NCI-H2081 treated with DMSO at 0.1 percent for 48 hours (cell line): ENCODE data around the gene AACS.
"Not testable (repeated sequence)": the region's sequence is repeated elsewhere in the genome, so short reads cannot be mapped to it uniquely, and the experiment has no call there.

ENCODE experiments used
- DNase-seq: peaks from one replicate; lab custom pipeline; 2025; lab: John Stamatoyannopoulos, UW

AACS gene

DNA sequence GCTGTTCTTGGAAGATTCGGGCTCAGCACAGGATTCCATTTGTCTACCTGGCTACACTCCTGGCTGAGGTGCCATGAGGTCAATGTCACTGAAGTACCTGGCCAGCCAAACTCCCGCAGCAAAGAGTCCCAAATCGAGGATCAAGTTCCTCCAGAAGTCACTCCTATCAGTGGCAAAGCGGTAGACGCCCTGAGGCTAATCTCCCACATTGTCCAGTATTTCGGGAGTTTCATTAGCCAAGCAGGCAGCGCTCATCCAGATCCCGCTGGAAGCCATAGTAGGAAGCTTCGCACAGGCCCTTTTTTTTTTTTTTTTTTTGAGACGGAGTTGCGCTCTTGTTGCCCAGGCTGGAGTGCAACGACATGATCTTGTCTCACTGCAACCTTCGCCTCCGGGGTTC is 8.9 kb upstream of the AACS start:
- no peak for DNase-seq

DNA sequence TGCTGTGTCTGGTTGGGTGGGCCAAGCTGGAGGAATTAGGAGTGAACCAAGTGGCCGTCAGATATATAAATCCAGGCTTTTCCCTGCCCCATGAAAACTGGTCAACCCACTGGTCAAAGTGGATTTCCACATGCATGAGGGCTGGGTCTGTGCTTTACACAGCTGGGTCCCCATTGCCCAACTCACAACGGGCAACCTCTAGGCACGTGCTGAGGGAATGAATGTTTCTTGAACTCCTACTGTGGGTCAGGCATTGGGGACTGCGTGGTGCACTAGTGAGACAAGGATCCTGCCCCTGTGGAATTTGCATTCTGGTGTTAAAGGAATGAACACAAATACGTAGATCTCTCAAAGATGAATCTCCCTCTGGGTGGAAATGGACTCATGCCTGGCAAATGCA is 7.5 kb upstream of the AACS start:
- DNase-seq: no peak

DNA sequence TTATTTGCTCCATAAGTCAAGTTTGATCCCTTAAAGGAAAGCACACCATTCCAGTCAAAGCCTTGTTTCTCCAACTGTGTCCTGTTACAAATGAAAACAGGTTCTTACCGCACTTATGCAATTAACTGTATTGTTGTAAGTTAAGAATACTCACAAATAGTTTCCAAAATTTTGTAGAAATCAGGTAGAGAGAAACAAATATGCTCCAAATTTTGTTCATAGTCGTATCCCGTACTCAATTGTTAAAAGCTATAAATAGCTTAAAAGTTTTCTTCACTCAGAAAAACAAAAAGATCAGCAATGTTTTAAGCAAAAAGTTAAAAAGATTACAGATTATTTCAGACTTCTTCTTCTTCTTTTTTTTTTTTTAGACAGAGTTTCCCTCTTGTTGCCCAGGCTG is 4.0 kb upstream of the AACS start:
- no peak for DNase-seq

DNA sequence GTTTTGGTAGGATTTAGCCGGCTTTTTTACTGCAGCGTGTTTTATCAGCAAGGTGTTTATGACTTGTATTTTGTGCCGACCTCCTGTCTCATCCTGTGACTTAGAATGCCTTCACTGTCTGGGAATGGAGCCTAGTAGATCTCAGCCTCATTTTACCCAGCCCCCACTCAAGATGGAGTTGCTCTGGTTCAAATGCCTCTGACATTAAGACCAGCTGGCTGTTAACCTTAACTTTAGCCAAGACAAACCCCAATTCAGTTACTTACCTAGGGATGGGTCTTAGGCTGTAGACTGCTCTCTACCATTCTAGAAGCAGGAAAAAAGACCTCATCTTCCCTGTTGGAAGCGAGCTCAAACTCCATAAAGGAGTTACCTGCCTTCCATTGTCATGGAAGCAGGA is 1.7 kb upstream of the AACS start:
- DNase-seq: not testable (repeated sequence)

DNA sequence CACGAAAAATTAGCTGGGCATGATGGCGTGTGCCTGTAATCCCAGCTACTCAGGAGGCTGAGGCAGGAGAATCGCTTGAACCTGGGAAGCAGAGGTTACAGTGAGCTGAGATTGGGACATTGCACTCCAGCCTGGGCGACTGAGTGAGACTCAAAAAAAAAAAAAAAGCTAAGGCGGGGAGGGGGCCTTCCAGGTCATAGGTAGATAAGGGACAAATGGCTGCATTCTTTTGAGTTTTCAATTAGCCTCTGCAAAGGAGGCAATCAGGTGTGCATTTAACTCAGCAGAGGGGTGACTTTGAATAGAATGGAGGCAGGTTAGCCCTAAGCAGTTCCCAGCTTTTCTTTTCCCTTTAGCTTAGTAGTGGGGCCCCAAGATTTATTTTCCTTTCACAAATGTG is 743 bp upstream of the AACS start:
- no peak for DNase-seq

DNA sequence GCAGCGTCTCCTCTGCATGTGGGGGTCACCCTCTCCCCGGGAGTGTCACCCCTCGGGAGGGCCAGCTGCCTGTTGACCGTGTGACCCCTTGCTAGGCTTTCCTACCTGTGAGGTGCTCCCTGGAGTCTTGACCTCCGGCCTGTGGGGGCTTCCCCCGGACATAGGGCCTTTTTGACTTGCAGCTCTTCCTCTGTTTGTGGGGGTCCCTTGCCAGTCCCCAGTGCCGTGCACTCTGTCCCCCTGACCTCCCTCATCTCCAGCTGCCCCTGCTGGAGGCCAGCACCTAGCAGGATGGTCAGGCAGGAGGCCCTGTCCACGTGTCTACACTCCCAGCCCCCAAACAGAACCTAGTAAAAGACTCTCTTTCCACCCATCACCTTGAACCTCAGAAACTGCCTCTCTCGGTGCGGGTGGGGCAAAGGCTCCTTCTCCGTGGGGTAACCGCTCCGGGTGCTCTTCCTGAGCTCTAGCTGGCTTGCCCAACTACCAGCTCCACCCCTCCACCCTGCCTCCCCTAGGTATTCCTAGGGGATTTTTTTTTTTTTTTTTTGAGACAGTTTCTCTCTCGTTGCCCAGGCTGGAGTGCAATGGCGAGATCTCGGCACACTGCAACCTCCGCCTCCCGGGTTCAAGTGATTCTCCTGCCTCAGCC is 810 bp downstream of the AACS start:
- DNase-seq: no peak

DNA sequence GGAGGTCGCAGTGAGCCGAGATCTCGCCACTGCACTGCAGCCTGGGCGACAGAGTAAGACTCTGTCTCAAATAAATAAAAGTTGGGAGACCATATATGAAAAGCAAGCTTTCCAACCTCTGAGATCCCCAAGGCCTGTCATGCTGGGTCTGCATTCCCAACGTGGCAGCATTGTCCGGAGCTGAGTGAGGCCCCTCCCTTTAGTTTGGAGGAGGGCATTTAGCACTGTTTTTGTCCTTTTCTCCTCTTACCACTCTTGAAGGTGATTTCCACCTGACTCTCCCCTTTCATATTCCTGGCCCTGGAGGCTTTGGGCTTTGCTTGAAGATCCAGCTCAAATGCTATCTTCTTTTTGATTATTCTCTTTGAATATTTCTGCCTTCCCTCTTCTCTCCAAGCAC is 3.2 kb downstream of the AACS start:
- DNase-seq: no peak

DNA sequence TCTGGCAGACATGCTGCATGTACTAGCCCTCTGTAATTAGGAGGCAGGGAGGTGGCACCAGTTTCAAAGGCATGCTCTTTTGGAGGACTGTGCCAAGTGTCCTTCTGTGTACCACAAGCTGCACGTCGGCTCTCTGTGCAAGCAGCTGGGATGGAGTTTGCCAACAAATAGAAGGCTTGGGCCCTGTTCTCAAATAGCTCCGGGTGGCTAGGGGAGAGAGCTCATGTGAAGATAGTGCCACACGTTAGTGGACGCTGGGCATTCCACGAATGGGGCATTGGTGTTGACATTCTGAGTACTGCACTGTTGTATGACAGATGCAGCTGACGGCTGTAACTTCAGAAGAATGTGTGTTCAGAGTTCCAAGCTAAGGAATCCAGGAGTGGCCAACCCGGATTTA is 4.4 kb downstream of the AACS start:
- DNase-seq: no peak

DNA sequence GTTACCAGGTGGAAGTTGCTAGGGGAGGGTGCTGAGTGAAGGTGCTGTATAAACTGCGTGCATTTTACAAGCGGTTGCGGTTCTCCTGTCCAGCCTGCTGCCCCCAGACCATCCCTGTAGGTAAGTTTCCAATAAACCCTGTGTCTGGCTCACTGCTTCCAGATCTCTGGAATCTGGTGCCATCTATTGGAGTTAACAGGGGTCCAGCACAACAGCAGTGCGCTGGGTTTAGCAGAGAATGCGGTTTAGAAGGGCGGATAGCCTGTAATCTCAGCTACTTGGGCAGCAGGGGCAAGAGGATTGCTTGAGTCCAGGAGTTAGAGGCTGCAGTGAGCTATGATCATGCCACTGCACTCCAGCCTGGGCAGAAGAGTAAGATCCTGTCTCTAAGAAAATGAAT is 4.9 kb downstream of the AACS start:
- no peak for DNase-seq

DNA sequence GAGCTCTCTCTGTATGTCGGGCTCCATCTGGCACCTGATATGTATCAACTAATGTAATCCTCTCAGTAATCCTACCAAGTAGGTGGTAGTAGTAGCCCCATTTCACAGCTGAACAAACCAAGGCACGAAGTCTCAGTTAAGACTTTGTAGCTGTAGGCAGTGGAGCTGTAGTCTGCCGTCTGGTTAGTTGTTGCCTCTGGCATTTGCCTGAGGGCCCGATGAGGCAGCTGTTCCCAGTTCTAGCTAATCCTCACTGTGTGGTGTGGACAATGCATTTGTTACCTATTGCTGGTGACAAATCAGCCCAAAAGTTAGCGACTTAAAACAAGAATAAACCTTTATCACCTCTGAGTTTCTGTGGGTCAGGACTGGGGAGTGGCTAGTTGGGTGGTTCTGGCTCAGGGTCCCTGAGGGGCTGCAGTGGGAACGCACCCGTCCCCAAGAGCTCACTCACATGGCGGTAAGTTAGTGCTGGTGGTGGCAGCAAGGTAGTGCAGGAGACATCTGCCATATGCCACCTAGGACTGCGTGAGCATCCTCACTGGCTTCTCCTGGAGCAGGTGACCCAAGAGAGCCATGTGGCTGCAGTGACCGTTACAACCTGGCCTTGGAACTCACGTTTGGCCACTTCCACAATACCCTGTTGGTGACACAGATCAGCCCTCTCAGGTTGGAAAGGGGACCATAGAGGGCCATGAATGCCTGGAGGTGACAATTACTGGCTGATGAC is 5.6 kb downstream of the AACS start:
- no peak for DNase-seq

DNA sequence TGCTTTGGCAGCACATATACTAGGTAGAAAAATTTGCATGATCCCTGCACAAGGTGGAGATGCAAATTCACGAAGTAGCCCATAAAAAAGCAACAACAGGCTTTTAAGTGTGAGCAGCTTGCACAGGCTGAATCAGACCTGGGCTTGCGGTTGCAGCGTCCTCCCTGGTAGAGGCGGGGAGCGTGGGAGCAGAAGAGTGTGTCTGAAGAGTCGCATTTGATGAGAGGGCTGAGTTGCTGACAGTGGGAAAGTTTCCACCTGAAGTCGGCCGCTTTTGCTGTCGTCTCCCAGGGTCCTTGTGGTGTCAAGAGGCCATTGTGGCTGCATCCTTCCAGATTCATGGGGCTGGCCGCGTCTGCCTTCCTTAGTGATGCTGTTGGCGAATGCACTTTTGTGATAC is 6.2 kb downstream of the AACS start:
- DNase-seq: no peak

DNA sequence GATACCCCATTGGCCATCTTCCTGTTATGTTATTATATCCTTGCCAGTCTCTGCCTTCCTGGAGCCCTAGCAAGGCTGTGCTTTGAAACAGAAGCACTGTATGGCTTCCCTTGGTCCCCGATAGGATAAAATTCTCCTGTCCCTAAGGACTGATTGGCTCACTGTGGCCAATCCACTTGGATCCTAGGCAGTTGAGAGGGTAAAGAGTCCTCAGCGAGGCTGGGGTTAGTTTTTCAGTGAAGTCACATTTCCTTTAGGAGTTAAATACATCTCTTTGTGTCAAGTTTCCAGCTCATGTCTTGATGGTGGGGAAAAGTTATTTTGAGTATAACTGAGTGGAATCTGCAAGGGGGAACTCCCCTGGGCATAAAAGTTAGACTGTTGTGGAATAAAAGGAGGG is 7.3 kb downstream of the AACS start:
- DNase-seq: no peak

DNA sequence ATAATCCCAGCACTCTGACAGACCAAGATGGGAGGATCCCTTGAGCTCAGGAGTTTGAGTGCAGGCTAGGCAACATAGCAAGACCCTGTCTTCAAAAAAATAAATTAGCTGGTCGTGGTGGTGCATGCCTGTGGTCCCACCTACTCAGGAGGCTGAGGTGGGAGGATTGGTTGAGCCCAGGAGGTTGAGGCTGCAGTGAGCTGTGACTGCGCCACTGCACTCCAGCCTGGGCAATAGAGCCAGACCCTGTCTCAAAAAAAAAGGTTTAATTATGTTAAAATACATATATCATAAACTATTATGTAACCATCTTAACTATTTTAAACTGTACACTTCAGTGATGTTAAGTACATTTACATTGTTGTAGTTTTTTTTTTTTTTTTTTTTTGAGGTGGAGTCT is 9.1 kb downstream of the AACS start:
- not testable (repeated sequence) for DNase-seq

DNA sequence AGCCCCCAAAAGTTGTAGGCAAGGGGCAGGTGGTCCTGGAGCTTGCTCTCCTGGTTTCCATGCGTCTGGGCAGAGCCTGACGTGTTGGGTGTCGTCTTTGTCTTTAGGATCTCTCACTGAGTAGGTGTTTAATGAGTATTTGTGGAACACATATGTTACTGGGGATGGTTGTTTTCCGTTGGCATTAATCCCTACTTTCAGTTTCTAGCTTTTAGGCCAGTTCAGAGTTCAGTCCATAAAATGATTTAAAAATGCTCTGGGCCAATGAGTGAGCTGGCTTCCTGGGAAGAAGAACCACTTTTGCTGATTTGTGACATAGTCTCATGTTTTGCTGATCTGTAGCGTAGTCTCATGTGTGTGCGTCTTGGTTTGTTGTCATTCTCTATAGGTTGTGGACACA is 10.9 kb downstream of the AACS start:
- no peak for DNase-seq

DNA sequence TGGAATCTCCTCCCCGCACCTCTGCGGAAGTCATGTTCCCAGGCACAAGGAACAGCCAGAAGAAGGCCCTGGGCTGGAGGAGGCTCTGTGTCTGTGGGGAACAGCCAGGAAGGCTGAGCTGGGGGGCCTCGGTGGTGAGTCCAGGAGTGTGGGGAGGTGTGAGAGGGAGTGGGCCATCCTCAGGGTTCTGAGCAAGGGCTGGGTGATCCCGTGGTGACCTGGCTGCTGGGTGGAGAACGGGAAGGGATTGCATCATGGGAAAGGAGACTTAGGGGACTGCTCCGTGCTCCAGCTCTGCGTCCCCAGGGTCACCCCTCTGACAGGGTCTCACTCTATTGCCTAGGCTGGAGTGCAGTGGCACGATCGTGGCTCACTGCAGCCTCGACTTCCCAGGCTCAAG is 13.8 kb downstream of the AACS start:
- DNase-seq: no peak

DNA sequence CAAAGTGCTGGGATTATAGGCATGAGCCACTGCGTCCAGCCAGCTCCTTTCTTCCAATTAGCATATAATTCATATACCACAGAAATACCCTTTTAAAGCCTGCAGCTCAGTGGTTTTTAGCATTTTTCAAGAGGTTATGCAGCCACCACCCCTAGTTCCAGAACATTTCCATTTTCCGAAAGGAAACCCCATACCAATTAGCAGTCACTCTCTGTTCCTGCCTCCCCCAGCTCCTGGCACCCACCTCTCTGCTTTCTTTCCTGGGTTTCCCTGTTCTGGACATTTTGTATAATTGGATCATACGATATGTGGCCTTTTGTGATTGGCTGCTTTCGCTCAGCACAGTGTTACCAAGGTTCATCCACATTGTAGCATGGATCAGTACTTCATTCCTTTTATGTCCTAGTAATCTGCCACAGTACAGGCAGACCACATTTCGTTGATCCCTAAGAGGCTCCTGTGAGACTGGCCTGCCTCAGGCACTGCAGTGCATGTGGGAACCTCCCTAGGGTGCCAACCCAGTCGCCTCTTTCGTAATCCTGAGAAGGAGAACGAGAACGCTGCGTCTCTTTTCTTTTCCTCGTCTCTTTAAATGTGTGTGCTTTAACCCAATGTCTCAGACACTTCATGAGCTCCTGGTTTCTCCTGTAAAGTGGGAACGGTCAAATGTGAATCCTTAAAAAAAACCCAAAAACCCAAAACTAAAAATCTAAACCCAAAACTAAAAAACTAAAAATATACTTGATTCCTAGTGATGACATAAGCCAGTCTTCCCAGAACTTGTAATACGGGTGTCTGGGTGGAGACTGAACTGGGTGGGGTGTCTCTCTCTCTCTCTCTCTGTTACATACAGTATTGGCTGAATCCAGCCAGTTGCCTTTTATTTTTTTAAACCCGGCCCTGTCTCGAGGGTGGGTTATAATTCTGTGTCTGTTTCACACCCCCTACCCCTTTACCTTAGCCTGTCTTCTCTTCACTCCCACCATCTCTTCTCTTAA is 14.7 kb downstream of the AACS start:
- no peak for DNase-seq

DNA sequence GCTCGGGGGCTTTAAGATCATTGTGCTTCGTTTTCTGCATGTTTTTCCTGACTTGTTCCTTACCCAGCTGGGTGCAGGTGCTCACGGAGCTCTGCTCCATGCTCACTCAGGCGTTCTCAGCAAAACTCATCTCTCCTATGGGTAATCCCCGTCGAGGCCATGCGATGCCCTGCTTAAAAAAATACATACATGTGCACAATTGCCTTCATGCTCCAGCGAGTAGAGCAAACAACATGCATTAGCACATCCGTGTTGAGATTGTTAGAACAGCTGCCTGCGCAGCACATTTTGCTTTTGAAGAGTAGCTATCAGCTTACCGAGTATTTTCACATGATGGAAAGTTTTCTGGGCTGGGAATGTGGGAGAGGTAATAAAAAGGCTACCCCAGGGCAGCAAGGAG is 16.2 kb downstream of the AACS start:
- DNase-seq: peak; percentile 78

DNA sequence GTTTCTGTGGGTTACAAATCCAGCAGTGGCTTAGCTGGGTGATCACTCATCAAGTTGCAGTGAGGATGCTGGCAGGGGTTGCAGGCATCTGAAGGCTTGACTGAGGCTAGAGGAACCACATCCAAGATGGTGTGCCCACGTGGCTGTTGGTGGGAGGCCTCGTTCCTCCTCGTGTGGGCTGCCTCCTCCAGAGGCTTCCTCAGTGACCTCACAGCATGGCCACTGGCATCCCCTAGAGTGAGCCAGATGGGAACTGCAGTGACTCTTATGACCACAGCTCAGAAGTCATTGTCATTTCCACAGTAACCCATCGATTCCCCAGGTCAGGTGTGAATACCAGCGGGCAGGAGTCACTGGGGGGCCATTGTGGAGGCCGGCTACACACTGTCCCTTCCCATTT is 17.8 kb downstream of the AACS start:
- no peak for DNase-seq

DNA sequence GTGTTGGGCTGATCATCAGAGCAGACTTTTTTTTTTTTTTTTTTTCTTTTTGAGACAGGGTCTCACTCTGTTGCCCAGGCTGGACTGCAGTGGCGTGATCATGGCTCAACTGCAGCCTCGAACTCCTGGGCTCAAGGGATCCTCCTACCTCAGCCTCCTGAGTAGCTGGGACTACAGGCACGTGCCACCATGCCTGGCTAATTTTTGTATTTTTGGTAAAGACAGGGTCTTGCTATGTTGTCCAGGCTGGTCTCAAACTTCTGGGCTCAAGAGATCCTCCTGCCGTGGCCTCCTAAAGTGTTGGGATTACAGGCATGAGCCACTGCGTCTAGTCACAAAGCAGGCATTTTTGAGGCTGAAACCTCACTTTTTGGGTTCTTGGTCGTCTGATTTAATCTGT is 23.0 kb downstream of the AACS start:
- DNase-seq: not testable (repeated sequence)

DNA sequence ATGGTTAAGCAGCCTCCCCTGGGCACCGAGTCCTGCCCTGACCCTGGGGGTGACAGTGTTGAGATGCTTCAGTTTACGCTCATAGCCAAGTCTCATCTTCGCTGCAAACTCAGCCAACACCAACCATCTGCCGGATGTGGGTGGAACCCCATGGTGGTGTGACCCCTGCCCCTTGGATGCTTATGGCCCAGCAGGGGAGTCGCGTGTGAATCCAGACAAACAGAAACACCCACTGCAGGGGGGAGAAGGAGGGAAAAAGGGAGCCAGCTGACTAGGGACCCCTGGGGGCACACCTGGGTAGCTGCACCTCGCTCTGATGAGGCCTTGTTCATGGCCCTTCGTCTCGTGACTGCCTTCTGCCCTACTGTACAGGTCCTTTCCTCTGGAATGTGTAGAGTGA is 23.8 kb downstream of the AACS start:
- DNase-seq: no peak

DNA sequence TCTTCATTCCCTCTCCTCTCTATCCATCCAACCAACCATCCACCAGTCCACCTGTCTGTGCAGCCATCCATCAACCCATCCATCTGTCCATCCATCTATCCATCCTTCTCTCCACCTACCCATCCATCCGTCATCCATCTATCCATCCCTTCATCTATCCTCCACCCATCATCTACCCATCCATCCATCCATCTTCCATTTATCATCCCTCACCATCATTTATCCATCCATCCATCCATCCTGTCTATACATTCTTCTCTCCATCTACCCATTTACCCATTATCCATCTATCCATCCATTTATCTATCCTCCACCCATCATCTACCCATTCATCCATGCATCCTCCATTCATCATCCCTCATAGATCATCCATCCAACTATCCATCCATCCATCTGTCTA is 24.4 kb downstream of the AACS start:
- no peak for DNase-seq

DNA sequence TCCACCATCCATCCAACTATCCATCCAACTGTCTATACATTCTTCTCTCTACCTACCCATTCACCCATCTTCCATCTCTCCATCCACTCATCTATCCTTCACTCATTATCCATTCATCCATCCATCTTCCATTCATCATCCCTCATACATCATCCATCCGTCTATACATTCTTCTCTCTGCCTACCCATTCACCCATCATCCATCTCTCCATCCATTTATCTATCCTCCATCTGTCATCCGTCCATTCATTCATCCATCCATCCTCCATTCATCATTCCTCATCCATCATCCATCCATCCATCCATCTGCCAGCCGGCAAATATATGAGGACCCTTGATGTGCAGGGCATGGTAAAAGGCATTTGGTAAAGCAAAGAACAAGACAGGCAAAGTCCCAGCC is 25.2 kb downstream of the AACS start:
- no peak for DNase-seq

DNA sequence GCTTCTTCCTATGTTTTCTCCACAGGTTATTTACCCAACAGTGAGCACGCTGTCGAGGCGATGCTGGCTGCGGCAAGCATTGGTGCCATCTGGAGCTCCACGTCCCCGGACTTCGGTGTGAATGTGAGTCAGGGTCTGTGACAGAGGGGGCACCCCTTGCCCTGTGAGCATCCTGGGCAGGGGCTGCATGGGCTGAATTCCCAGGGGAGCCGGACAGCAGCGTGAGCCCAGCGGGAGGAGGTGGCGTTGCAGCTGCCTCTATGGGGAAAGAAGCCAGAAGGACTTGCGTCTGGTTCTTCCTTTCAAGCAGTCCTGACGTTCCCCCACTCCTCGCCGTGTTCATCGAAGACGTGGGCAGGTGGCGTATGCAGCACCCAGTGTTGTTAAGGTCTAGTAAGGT is 26.2 kb downstream of the AACS start:
- no peak for DNase-seq
